ENCODE data around the gene BMP7. TPM values are rescaled to one million over a fixed set of nuclear protein-coding genes. Genes with fewer than 3 reads are reported as not detected.

BMP7 gene
- polyA plus RNA-seq, 1 donor from 2014 or later: not detected

DNA sequence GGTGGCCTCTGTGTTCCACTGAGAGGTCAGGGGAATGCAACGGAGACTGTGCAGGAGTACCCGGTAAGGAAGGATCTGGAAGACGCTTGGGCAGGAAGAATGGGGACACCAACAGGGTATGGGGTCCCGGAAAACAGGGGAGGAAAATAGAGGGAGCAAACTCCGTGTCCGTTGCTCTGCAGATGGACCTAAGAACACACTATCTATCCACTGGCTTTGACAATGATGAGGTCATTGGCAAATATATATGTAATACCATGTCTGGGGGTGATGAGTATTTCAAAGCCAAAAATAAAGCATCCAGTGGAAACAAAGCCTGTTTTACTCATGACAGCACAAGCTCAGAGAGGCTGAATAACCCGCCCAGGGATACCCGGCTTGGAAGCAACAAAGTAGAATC is 80.2 kb downstream of the BMP7 start:
- no peak overlapping the region for H3K4me3 Mint-ChIP-seq
- H3K4me1 Mint-ChIP-seq: no peaks in the 10 kb centered on the region
- peaks cover 5% of the 10 kb centered on the region for H3K27me3 Mint-ChIP-seq
- H3K27ac Mint-ChIP-seq: peak overlapping the region in 1 of 3 donors; percentile 47
- H3K9me3 Mint-ChIP-seq: no peaks in the 10 kb centered on the region
- peaks cover 1% of the 10 kb centered on the region for H3K36me3 Mint-ChIP-seq

DNA sequence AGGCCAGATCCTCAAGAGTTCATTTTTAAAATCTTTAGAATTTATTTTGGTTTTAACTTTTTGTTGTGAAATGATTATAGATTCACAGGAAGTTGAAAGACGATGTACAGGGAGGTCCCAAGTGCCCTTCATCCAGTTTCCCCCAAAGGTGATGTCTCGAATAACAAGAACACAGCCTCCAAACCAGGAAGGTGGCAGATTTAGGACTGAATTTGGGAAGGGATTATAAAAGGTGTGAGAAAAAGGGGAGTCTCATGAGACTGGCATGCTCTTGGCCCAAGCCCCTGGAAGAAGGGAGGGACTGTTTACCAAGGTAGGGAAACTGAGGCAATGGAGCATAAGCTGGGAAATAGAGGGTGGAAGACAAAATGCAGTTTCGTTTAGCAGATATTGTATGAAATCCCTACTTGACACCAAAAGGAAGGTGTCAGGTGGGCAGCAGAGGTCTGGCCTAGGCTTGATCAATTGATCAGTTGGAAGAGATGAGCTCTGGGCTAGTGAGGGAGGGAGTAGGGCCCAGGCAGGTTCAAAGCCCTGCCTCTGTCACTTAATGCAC is 81.2 kb downstream of the BMP7 start:
- Mint-ChIP-seq H3K27ac (no peak overlapping the region), H3K4me3 (no peak overlapping the region), H3K4me1 (no peaks in the 10 kb centered on the region), H3K27me3 (peaks cover 5% of the 10 kb centered on the region), H3K36me3 (peaks cover 1% of the 10 kb centered on the region), H3K9me3 (no peaks in the 10 kb centered on the region)

GRCh38 chr20:57183457-57184009 is 82.9 kb downstream of the BMP7 start:
- H3K27me3 Mint-ChIP-seq: peaks cover 8% of the 10 kb centered on the region
- H3K36me3 Mint-ChIP-seq: peaks cover 1% of the 10 kb centered on the region
- H3K27ac Mint-ChIP-seq: no peak overlapping the region
- no peaks in the 10 kb centered on the region for H3K9me3 Mint-ChIP-seq
- H3K4me3 Mint-ChIP-seq: peak overlapping the region in 1 of 4 donors; percentile 33
- no peaks in the 10 kb centered on the region for H3K4me1 Mint-ChIP-seq

GRCh38 chr20:57181639-57182038 is 84.8 kb downstream of the BMP7 start:
- Mint-ChIP-seq H3K36me3 (peaks cover 1% of the 10 kb centered on the region), H3K4me3 (no peak overlapping the region), H3K27ac (no peak overlapping the region), H3K4me1 (no peaks in the 10 kb centered on the region), H3K27me3 (peaks cover 8% of the 10 kb centered on the region), H3K9me3 (no peaks in the 10 kb centered on the region)

DNA sequence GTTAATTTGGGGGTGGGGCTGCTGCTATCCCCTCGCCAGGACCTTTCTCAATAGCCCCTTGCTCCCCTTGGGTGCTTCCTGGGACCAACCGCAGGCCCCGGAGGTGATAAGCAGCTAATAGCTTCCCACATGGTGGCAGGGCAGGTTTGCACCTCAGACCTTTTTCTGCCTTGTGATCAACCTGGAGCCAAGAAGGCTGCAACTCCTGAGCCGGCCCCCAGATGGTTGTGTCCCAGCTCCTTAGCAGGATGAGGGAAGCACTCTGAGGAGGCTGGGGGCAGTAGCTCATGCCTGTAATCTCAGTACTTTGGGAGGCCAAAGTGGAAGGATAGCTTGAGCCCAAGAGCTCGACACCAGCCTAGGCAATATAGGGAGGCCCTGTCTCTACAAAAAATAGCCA is 85.5 kb downstream of the BMP7 start:
- peaks cover 1% of the 10 kb centered on the region for H3K36me3 Mint-ChIP-seq
- no peak overlapping the region for H3K4me3 Mint-ChIP-seq
- no peaks in the 10 kb centered on the region for H3K9me3 Mint-ChIP-seq
- H3K27ac Mint-ChIP-seq: no peak overlapping the region
- H3K4me1 Mint-ChIP-seq: no peaks in the 10 kb centered on the region
- H3K27me3 Mint-ChIP-seq: peaks cover 8% of the 10 kb centered on the region

DNA sequence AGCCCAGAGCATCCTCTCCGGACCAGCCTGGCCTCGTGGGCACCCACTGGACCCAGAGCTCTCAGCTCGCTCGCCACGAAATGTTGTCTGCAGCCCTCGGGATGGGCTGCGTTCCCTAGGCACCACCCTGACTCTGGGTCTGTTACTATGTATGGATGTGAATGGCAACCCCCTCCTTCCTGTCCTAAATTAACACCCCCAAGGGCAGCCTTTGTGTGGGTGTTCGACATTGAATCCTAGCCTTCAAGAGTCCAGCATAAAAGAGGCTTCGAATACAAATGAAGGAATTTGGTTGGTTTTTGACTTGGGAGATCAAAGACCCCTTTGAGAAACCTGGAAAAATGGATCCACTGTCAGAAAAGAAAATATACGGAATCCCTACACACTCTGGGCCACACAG is 86.1 kb downstream of the BMP7 start:
- no peak overlapping the region for H3K4me3 Mint-ChIP-seq

GRCh38 chr20:57179265-57179664 is 87.2 kb downstream of the BMP7 start:
- Mint-ChIP-seq H3K4me1 (no peaks in the 10 kb centered on the region), H3K27me3 (peaks cover 8% of the 10 kb centered on the region), H3K27ac (no peak overlapping the region), H3K9me3 (no peaks in the 10 kb centered on the region), H3K36me3 (peaks cover 4% of the 10 kb centered on the region), H3K4me3 (no peak overlapping the region)

More for the DNA sequence above, 86.1 kb downstream of the BMP7 start:
- H3K27me3 Mint-ChIP-seq: peaks cover 8% of the 10 kb centered on the region
- H3K36me3 Mint-ChIP-seq: peaks cover 4% of the 10 kb centered on the region
- no peak overlapping the region for H3K27ac Mint-ChIP-seq
- H3K9me3 Mint-ChIP-seq: no peaks in the 10 kb centered on the region
- H3K4me1 Mint-ChIP-seq: no peaks in the 10 kb centered on the region

DNA sequence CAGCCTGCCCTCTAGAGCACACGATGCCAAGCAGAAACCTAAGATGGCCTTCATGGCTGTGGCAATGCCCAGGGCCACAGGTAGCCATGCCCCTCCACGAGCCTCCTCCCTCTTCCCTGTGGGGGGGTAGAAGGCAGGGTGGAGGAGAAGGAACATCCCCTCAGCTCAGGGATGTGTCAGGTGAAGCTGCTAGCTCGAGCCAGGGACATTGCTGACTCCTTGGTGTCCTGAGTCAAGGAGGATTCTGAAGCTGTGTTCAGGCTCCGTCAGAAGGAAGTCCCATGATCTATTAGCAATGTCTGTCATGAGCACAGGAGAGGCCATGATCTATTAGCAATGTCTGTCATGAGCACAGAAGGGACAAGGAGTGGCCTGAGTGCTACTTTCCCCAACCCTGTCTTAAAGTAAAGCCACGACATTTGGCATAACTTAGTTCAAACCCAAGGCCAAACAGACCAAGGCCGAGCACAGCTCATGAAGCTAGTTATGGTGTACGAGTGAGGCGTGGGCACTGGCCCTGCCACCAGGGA is 87.8 kb downstream of the BMP7 start:
- Mint-ChIP-seq H3K27ac (no peak overlapping the region), H3K9me3 (no peaks in the 10 kb centered on the region), H3K4me3 (no peak overlapping the region), H3K4me1 (no peaks in the 10 kb centered on the region), H3K27me3 (peaks cover 4% of the 10 kb centered on the region), H3K36me3 (peaks cover 3% of the 10 kb centered on the region)

DNA sequence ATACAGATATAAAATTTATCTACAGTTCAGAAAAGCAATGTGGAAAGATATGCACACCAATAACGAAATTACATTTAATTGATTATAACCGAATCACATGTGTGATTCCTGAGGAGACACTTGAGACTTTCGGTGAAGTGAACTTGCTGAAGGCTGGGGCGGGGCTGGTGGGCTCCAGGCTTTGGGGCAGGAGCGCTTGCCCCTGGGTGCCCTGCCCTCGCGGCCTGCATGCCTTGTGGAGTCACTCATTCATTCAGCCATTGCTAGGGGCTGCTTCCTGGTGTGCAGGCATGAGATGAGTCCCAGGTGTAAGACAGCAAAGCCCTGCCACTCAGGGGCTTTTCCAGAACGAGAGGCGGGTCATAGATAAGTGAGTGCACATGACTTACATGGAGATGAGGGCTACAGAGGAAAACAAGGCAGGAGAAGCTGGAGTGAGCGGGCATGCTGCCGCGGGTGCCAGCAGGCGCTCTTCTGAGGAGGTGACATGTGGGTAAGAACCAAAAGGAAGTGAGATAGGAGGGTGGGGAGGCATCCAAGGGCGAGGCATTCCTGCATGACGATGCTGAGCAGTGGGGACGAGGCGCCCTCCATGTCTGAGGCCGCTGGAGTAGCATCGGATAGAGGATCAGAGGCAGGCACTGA is 88.7 kb downstream of the BMP7 start:
- no peaks in the 10 kb centered on the region for H3K9me3 Mint-ChIP-seq
- peaks cover 3% of the 10 kb centered on the region for H3K27me3 Mint-ChIP-seq
- peaks cover 3% of the 10 kb centered on the region for H3K36me3 Mint-ChIP-seq
- H3K27ac Mint-ChIP-seq: peak overlapping the region in 1 of 3 donors; percentile 31
- H3K4me1 Mint-ChIP-seq: no peaks in the 10 kb centered on the region
- H3K4me3 Mint-ChIP-seq: no peak overlapping the region

- Mint-ChIP-seq H3K9me3 (no peaks in the 10 kb centered on the region), H3K27me3 (peaks cover 3% of the 10 kb centered on the region), H3K27ac (no peak overlapping the region), H3K4me1 (no peaks in the 10 kb centered on the region), H3K36me3 (peaks cover 3% of the 10 kb centered on the region), H3K4me3 (no peak overlapping the region)
Measured at GRCh38 chr20:57176842-57177241, 89.6 kb downstream of the BMP7 start.

GRCh38 chr20:57175397-57176010 is 90.9 kb downstream of the BMP7 start:
- H3K27ac Mint-ChIP-seq: peak overlapping the region in 1 of 3 donors; percentile 78

GRCh38 chr20:57174737-57175136 is 91.7 kb downstream of the BMP7 start:
- Mint-ChIP-seq H3K27ac (no peak overlapping the region), H3K4me1 (no peaks in the 10 kb centered on the region), H3K27me3 (peaks cover under 1% of the 10 kb centered on the region), H3K36me3 (peaks cover 3% of the 10 kb centered on the region), H3K4me3 (no peak overlapping the region), H3K9me3 (no peaks in the 10 kb centered on the region)

More at GRCh38 chr20:57175397-57176010, 90.9 kb downstream of the BMP7 start:
- H3K4me1 Mint-ChIP-seq: no peaks in the 10 kb centered on the region
- H3K27me3 Mint-ChIP-seq: peaks cover 3% of the 10 kb centered on the region
- H3K4me3 Mint-ChIP-seq: no peak overlapping the region
- no peaks in the 10 kb centered on the region for H3K9me3 Mint-ChIP-seq
- H3K36me3 Mint-ChIP-seq: peaks cover 3% of the 10 kb centered on the region

- H3K36me3 Mint-ChIP-seq: peaks cover 3% of the 10 kb centered on the region
- no peaks in the 10 kb centered on the region for H3K27me3 Mint-ChIP-seq
- H3K27ac Mint-ChIP-seq: no peak overlapping the region
- no peaks in the 10 kb centered on the region for H3K4me1 Mint-ChIP-seq
- no peaks in the 10 kb centered on the region for H3K9me3 Mint-ChIP-seq
- H3K4me3 Mint-ChIP-seq: no peak overlapping the region
Measured at GRCh38 chr20:57173986-57174385, 92.5 kb downstream of the BMP7 start.

DNA sequence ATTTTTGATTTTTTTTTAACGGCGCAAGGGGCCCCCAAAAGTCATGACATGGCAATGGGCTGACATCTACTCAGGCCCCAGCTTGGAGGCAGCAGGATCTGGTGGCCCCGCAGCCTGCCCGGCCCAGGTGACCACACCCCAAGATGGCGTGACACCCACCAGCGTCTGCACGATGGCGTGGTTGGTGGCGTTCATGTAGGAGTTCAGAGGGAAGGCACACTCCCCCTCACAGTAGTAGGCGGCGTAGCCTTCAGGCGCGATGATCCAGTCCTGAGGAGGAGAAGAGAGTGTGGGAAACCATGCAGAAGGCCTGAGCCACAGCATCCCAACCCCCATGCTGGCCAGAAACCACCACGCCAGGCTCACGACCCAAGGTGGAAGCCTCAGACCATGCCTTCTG is 93.4 kb downstream of the BMP7 start:
- Mint-ChIP-seq H3K27ac (no peak overlapping the region), H3K27me3 (no peaks in the 10 kb centered on the region), H3K4me1 (no peaks in the 10 kb centered on the region), H3K4me3 (no peak overlapping the region), H3K9me3 (no peaks in the 10 kb centered on the region), H3K36me3 (peaks cover 3% of the 10 kb centered on the region)

- H3K27ac Mint-ChIP-seq: no peak overlapping the region
- H3K27me3 Mint-ChIP-seq: no peaks in the 10 kb centered on the region
- no peaks in the 10 kb centered on the region for H3K9me3 Mint-ChIP-seq
- no peak overlapping the region for H3K4me3 Mint-ChIP-seq
- H3K36me3 Mint-ChIP-seq: no peaks in the 10 kb centered on the region
- H3K4me1 Mint-ChIP-seq: no peaks in the 10 kb centered on the region
Measured at GRCh38 chr20:57170343-57170742, 96.1 kb downstream of the BMP7 start.

Data from IgD-negative memory B cell (primary cell).